ENCODE measurements around the gene CHAC1.

GRCh38 chr15:40957581-40958051 lies 4.3 kb downstream of the CHAC1 start:
- TF ChIP-seq, protein P1, sequence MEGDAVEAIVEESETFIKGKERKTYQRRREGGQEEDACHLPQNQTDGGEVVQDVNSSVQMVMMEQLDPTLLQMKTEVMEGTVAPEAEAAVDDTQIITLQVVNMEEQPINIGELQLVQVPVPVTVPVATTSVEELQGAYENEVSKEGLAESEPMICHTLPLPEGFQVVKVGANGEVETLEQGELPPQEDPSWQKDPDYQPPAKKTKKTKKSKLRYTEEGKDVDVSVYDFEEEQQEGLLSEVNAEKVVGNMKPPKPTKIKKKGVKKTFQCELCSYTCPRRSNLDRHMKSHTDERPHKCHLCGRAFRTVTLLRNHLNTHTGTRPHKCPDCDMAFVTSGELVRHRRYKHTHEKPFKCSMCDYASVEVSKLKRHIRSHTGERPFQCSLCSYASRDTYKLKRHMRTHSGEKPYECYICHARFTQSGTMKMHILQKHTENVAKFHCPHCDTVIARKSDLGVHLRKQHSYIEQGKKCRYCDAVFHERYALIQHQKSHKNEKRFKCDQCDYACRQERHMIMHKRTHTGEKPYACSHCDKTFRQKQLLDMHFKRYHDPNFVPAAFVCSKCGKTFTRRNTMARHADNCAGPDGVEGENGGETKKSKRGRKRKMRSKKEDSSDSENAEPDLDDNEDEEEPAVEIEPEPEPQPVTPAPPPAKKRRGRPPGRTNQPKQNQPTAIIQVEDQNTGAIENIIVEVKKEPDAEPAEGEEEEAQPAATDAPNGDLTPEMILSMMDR (IDR thresholded peaks at IDR 0.05): no peak
- no peak for TF ChIP-seq POLR2A (IDR thresholded peaks at IDR 0.05)
- peak in 1 of 3 donors; percentile 43 for TF ChIP-seq POLR2AphosphoS5 (IDR thresholded peaks at IDR 0.05)
- no peak for TF ChIP-seq EP300 (IDR thresholded peaks at IDR 0.05; ENCODE audit: low read depth)

Data from transverse colon (tissue), 4 donors.